ENCODE results near the gene MUC5B.
"Not testable (repeated sequence)": the region's sequence is repeated elsewhere in the genome, so short reads cannot be mapped to it uniquely, and the experiment has no call there.

The MUC5B gene

GRCh38 chr11:1252371-1253102, 29.7 kb downstream of the MUC5B start:
- DNase-seq = no peak

GRCh38 chr11:1253103-1253485, 30.2 kb downstream of the MUC5B start:
- no peak for DNase-seq

GRCh38 chr11:1254086-1254648, 31.3 kb downstream of the MUC5B start:
- DNase-seq = no peak

- no peak for DNase-seq
These were observed 31.9 kb downstream of the MUC5B start for GRCh38 chr11:1254733-1255132.

GRCh38 chr11:1255151-1255550, 32.3 kb downstream of the MUC5B start:
- no peak for DNase-seq

GRCh38 chr11:1256257-1257045, 33.6 kb downstream of the MUC5B start:
- DNase-seq = no peak

GRCh38 chr11:1257366-1257765, 34.5 kb downstream of the MUC5B start:
- DNase-seq = no peak

GRCh38 chr11:1257916-1258315, 35.0 kb downstream of the MUC5B start:
- no peak for DNase-seq

GRCh38 chr11:1258401-1259075, 35.7 kb downstream of the MUC5B start:
- DNase-seq = no peak

- DNase-seq = no peak
These were observed 36.2 kb downstream of the MUC5B start for GRCh38 chr11:1259076-1259461.

GRCh38 chr11:1259561-1259960, 36.7 kb downstream of the MUC5B start:
- DNase-seq = no peak

- no peak for DNase-seq
These were observed 37.2 kb downstream of the MUC5B start for GRCh38 chr11:1260023-1260501.

- no peak for DNase-seq
These were observed 37.8 kb downstream of the MUC5B start for GRCh38 chr11:1260620-1261019.

- no peak for DNase-seq
These were observed 38.6 kb downstream of the MUC5B start for GRCh38 chr11:1261241-1262071.

- DNase-seq = peak; percentile 20
These were observed 39.5 kb downstream of the MUC5B start for GRCh38 chr11:1262172-1263006.

- DNase-seq = no peak
These were observed 40.1 kb downstream of the MUC5B start for GRCh38 chr11:1263010-1263409.

GRCh38 chr11:1264444-1264843, 41.6 kb downstream of the MUC5B start:
- not testable (repeated sequence) for DNase-seq

GRCh38 chr11:1265480-1265879, 42.6 kb downstream of the MUC5B start:
- not testable (repeated sequence) for DNase-seq

- DNase-seq = not testable (repeated sequence)
These were observed 44.1 kb downstream of the MUC5B start for GRCh38 chr11:1266976-1267375.

- DNase-seq = no peak
These were observed 44.7 kb downstream of the MUC5B start for GRCh38 chr11:1267441-1268100.

- DNase-seq = no peak
These were observed 47.1 kb downstream of the MUC5B start for GRCh38 chr11:1269957-1270356.
